HEK293 (cell line): ENCODE data around the gene FGD4.

Experiments
- SP7 ChIP-seq: fragments of 450-650 bp; formaldehyde crosslinking; IDR thresholded peaks from 2 replicates; pipeline ENCODE4 v1.5.1; 2016; ENCODE audit warnings: missing biosample characterization, missing genetic modification characterization
- ZBTB20 ChIP-seq: fragments of 450-650 bp; formaldehyde crosslinking; IDR thresholded peaks from 2 replicates; pipeline ENCODE4 v1.5.1; 2016; ENCODE audit warnings: missing biosample characterization, missing genetic modification characterization
- ZFP3 ChIP-seq: fragments of 450-650 bp; formaldehyde crosslinking; IDR thresholded peaks from 2 replicates; pipeline ENCODE4 v1.5.1; 2016; ENCODE audit warnings: low read depth, missing biosample characterization, missing genetic modification characterization
- ZNF18 ChIP-seq: fragments of 450-650 bp; formaldehyde crosslinking; IDR thresholded peaks from 2 replicates; pipeline ENCODE4 v1.5.1; 2016; ENCODE audit warnings: missing biosample characterization, missing genetic modification characterization
- ZNF184 ChIP-seq: fragments of 450-650 bp; IDR thresholded peaks from 2 replicates; pipeline ENCODE4 v1.5.1; 2018; ENCODE audit warnings: missing biosample characterization, mild to moderate bottlenecking, missing genetic modification characterization
- ZNF24 ChIP-seq: fragments of 450-650 bp; formaldehyde crosslinking; IDR thresholded peaks from 2 replicates; pipeline ENCODE4 v1.5.1; 2016; ENCODE audit warnings: missing biosample characterization, missing genetic modification characterization
- ZNF248 ChIP-seq: fragments of 450-650 bp; formaldehyde crosslinking; IDR thresholded peaks from 2 replicates; pipeline ENCODE4 v1.5.1; 2017; ENCODE audit warnings: missing biosample characterization, missing genetic modification characterization
- ZNF274 ChIP-seq, 2 experiments: fragments of 200-500 bp in 1 of 2; fragments of 450-650 bp in 1 of 2; sonication (Bioruptor generic) in 1 of 2; formaldehyde crosslinking in 1 of 2; IDR thresholded peaks; 2 replicates each; pipeline versions ENCODE4 v1.5.1 to v1.6.1; 2014 to 2016; ENCODE audit warnings: borderline replicate concordance in 1 of 2, inconsistent platforms in 1 of 2, low read length in 1 of 2, missing biosample characterization in 1 of 2, missing genetic modification characterization in 1 of 2
- ZNF501 ChIP-seq: fragments of 450-650 bp; formaldehyde crosslinking; IDR thresholded peaks from 2 replicates; pipeline ENCODE4 v1.5.1; 2016; ENCODE audit warnings: missing biosample characterization, missing genetic modification characterization
- ZNF530 ChIP-seq: fragments of 450-650 bp; formaldehyde crosslinking; IDR thresholded peaks from 2 replicates; pipeline ENCODE4 v1.5.1; 2016; ENCODE audit warnings: low read depth, missing biosample characterization, missing genetic modification characterization
- ZNF792 ChIP-seq: fragments of 450-650 bp; formaldehyde crosslinking; IDR thresholded peaks from 2 replicates; pipeline ENCODE4 v1.5.1; 2016; ENCODE audit warnings: missing biosample characterization, missing genetic modification characterization
- ZXDB ChIP-seq: fragments of 450-650 bp; formaldehyde crosslinking; IDR thresholded peaks from 2 replicates; pipeline ENCODE4 v1.5.1; 2016; ENCODE audit warnings: missing biosample characterization, missing genetic modification characterization
- TF ChIP-seq, protein P1 (sequence below): fragments of 450-650 bp; formaldehyde crosslinking; IDR thresholded peaks from 2 replicates; pipeline ENCODE4 v1.5.1; 2016; ENCODE audit warnings: missing biosample characterization, missing genetic modification characterization

- TF ChIP-seq, protein P1, sequence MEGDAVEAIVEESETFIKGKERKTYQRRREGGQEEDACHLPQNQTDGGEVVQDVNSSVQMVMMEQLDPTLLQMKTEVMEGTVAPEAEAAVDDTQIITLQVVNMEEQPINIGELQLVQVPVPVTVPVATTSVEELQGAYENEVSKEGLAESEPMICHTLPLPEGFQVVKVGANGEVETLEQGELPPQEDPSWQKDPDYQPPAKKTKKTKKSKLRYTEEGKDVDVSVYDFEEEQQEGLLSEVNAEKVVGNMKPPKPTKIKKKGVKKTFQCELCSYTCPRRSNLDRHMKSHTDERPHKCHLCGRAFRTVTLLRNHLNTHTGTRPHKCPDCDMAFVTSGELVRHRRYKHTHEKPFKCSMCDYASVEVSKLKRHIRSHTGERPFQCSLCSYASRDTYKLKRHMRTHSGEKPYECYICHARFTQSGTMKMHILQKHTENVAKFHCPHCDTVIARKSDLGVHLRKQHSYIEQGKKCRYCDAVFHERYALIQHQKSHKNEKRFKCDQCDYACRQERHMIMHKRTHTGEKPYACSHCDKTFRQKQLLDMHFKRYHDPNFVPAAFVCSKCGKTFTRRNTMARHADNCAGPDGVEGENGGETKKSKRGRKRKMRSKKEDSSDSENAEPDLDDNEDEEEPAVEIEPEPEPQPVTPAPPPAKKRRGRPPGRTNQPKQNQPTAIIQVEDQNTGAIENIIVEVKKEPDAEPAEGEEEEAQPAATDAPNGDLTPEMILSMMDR (tag by site-specific recombination): no peak
- no peak for TF ChIP-seq ZNF184
- no peak for TF ChIP-seq ZNF274 (IDR thresholded peaks at IDR 0.05; ENCODE audit: low read length)
- TF ChIP-seq ZNF274 (tag by site-specific recombination; IDR thresholded peaks at IDR 0.05; ENCODE audit: borderline replicate concordance): no peak
- TF ChIP-seq ZNF248 (tag by site-specific recombination): no peak
- no peak for TF ChIP-seq ZXDB (tag by site-specific recombination)
- no peak for TF ChIP-seq ZFP3 (tag by site-specific recombination)
- TF ChIP-seq ZNF792 (tag by site-specific recombination): no peak
- TF ChIP-seq SP7 (tag by site-specific recombination): no peak
- TF ChIP-seq ZNF24 (tag by site-specific recombination): no peak
- no peak for TF ChIP-seq ZNF18 (tag by site-specific recombination)
- no peak for TF ChIP-seq ZNF530
- TF ChIP-seq ZNF501 (tag by site-specific recombination): no peak
- TF ChIP-seq ZBTB20 (tag by site-specific recombination): no peak
Measured at GRCh38 chr12:32661706-32662105, 262.3 kb downstream of the FGD4 start.
